HUDEP-2 (cell line): ENCODE results near the gene LCK.

Experiments used
- DNase-seq, 76 experiments: peaks; one replicate each; lab custom pipeline; 2025; ENCODE audit not compliant: unreplicated experiment in 76 of 76; lab: John Stamatoyannopoulos, UW

The LCK gene

GRCh38 chr1:32311709-32312393, 60.8 kb downstream of the LCK start:
- no peak for DNase-seq

GRCh38 chr1:32316903-32317277, 65.8 kb downstream of the LCK start:
- DNase-seq: no peak

- DNase-seq: no peak
Measured at GRCh38 chr1:32318127-32318869, 67.2 kb downstream of the LCK start.

- no peak for DNase-seq
Measured at GRCh38 chr1:32321712-32322291, 70.7 kb downstream of the LCK start.

GRCh38 chr1:32327204-32327603, 76.1 kb downstream of the LCK start:
- no peak for DNase-seq

- DNase-seq: no peak
Measured at GRCh38 chr1:32329931-32330466, 78.9 kb downstream of the LCK start.

- no peak for DNase-seq
Measured at GRCh38 chr1:32330558-32331151, 79.6 kb downstream of the LCK start.

- DNase-seq: no peak
Measured at GRCh38 chr1:32331549-32331948, 80.5 kb downstream of the LCK start.

- no peak for DNase-seq
Measured at GRCh38 chr1:32332290-32333079, 81.4 kb downstream of the LCK start.

- DNase-seq: no peak
Measured at GRCh38 chr1:32333251-32333963, 82.3 kb downstream of the LCK start.

GRCh38 chr1:32334274-32334861, 83.3 kb downstream of the LCK start:
- no peak for DNase-seq

GRCh38 chr1:32334864-32335534, 83.9 kb downstream of the LCK start:
- DNase-seq: peak in 31 of 76 experiments; percentile 7 to 38 (median 24)

GRCh38 chr1:32335535-32335789, 84.4 kb downstream of the LCK start:
- DNase-seq: no peak
